Measurements from ENCODE around the gene WRAP73.

DNA sequence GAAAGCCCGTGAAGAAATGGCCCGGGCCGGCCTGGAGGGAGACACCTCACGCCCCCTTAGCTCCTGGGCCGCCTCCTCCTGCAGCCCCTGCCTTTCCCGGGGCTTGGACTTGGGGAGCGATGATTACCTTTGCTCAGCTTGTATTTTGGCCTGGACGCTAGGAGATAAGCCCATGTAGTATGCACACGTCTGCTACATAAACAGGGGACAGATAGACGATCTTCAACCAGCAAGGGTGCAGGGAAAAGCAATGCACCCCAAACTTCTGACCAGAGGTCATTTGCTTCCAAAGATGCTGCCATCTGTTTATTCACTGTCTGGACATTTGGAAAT, 3.3 kb upstream of the WRAP73 start:
- TF ChIP-seq, protein P1, sequence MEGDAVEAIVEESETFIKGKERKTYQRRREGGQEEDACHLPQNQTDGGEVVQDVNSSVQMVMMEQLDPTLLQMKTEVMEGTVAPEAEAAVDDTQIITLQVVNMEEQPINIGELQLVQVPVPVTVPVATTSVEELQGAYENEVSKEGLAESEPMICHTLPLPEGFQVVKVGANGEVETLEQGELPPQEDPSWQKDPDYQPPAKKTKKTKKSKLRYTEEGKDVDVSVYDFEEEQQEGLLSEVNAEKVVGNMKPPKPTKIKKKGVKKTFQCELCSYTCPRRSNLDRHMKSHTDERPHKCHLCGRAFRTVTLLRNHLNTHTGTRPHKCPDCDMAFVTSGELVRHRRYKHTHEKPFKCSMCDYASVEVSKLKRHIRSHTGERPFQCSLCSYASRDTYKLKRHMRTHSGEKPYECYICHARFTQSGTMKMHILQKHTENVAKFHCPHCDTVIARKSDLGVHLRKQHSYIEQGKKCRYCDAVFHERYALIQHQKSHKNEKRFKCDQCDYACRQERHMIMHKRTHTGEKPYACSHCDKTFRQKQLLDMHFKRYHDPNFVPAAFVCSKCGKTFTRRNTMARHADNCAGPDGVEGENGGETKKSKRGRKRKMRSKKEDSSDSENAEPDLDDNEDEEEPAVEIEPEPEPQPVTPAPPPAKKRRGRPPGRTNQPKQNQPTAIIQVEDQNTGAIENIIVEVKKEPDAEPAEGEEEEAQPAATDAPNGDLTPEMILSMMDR (IDR thresholded peaks at IDR 0.05; ENCODE audit: poor library complexity), result no peak
- TF ChIP-seq EZH2 (IDR thresholded peaks at IDR 0.05; ENCODE audit: borderline replicate concordance), result no peak
